Fibroblast of the conjunctiva (primary cell): ENCODE results near the gene TMEM60.
"Not testable (repeated sequence)": the region's sequence is repeated elsewhere in the genome, so short reads cannot be mapped to it uniquely, and the experiment has no call there.

Experiments used
- DNase-seq: peaks from one replicate; pipeline ENCODE4 v3.0.0-alpha.2; 2010; ENCODE audit warnings: low read depth

Gene TMEM60

GRCh38 chr7:77811516-77812289 lies 13.5 kb upstream of the TMEM60 start:
- DNase-seq, result no peak

DNA sequence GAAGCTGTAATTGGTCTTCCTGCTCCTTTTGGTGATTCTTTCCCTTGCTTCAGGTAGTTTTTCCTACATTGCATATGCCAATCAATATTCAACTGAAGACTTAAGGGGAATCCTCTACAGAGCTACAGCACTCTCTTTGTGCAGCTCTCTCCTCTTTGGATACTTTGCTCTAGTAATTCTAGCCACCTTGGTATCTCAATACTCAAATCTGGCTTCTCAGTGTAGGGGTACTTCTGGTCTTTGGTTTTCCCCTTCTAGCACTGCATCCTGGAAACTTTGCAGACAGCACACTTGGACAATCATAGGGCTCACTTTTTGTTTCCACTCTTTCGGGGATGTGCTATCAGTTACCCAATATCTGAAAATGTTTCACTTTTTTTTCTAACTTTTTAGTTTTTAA lies 10.3 kb upstream of the TMEM60 start:
- no peak for DNase-seq

DNA sequence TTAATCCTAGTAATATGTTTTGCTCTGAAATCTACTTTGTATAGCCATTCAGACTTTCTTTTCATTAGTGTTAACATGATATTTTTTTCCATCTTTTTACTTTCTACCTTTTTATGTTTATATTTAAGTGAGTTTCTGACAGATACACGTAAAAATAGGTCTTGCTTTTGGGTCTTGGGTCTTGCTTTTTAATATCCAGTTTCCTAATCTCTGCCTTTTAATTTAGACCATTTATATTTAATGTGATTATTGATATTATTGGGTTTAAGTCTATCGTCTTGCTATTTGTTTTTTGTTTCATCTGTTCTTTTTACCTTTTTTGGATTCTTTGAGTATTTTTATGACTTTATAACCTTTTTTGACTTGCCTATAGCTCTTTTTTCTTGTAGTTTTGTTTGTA lies 8.2 kb upstream of the TMEM60 start:
- no peak for DNase-seq

- no peak for DNase-seq
Observed at GRCh38 chr7:77802557-77803405, 4.5 kb upstream of the TMEM60 start.

DNA sequence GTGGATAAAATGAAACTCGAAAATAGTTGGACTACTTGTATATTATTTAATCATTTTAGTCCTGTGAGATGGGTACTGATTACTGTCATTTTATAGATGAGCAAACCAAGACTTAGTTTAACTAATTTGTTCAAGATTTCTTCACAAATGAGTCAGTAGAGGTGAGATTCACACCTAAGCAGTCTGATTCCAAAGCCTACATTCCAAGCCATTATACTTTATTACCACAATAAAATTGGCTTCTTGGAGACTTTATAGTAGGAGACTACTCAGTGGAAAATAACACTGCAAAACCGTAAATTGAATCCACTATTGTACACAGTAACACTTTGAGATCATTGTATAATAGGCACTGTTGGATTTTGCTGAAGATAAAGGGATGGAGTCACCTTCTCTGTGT lies 2.5 kb upstream of the TMEM60 start:
- DNase-seq, result no peak

GRCh38 chr7:77800158-77800557 lies 1.9 kb upstream of the TMEM60 start:
- DNase-seq, result no peak

GRCh38 chr7:77799078-77799964 lies 1.1 kb upstream of the TMEM60 start:
- DNase-seq, result peak; percentile 10

DNA sequence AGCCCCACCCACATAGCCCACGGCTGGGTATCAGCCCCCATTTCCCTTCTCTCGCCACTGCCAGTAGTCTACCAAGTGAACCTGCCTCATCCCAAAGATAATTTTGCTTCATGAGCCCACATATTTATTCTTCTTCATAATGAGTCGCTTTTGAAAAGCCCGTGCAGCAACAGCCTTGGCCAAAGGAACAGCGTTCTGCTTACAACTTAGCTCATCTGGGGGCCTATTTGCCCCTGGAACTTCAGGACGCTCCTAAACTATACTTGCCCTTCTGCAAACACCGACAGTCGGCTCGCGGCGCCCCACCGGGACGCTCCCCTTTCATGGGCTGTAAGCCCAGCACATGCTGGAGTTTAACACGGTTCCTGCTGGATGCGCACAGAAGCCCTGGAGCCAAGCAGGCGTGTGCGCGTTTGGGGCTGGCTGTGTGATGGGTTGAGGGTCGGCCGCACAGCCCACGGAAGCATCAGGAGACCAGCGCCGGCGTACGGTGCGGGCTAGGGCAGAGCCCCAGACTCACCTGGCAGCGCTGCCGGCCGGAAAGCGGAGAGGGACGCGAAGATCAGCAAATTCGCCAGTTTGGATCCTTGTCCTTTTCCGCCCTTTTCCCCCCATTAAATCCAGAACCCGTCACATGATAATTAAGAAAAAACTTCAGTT lies 370 bp downstream of the TMEM60 start:
- DNase-seq, result no peak

GRCh38 chr7:77796960-77797359 lies 1.3 kb downstream of the TMEM60 start:
- no peak for DNase-seq

DNA sequence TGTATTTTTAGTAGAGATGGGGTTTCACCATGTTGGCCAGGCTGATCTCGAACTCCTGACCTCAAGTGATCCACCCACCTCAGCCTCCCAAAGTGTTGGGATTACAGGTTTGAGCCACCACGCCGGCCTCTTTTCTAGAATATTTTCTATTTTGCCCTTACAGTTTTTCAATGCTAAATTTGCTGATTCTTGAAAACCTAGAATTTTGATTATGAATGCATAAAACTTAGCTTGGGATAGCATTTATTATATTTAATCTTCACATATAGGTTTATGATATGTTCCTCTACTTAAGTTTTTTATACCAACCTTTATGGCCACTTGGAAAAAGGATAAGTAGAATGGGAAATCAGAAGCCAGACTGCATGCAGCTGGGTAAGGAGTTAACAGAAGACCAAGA lies 2.1 kb downstream of the TMEM60 start:
- no peak for DNase-seq

DNA sequence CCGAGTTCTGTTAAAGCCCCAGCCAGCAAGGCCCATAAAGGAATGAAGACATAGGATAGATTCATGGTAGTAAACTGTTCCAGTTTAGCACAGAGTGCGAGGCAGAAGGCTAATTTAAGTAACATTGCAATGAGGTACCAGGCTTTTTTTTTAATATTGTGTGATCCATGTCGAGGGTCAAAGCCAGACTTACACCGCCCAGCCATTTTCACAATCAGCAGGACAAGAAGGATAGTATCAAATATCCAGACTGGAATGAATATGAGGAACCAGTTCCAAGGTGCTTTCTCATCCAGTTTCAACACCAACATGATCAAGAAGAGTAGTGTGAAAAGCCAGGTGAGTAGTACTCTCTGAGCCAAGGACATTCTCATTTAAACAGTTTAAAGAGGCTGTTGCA lies 4.2 kb downstream of the TMEM60 start:
- no peak for DNase-seq

DNA sequence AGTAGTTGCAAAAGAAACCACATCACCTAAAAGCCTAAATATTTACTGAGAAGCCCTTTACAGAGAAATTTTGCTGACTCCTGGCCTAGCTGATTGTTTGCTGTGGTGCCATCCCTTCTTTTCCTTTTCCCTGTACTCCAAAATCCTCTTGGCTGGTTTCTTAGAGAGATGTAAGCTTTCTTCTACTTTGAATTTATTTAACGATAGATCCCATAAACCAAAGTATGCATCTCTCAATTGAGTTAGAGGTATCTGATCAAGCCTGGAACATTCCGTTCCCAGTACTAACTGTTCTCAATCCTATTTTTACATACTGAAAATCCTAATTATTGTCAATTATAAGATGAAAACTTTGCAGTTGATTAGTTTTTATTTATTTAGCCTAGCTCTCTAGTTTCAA lies 6.3 kb downstream of the TMEM60 start:
- DNase-seq, result no peak

GRCh38 chr7:77791336-77791735 lies 6.9 kb downstream of the TMEM60 start:
- no peak for DNase-seq

GRCh38 chr7:77788327-77788902 lies 9.8 kb downstream of the TMEM60 start:
- DNase-seq, result no peak

DNA sequence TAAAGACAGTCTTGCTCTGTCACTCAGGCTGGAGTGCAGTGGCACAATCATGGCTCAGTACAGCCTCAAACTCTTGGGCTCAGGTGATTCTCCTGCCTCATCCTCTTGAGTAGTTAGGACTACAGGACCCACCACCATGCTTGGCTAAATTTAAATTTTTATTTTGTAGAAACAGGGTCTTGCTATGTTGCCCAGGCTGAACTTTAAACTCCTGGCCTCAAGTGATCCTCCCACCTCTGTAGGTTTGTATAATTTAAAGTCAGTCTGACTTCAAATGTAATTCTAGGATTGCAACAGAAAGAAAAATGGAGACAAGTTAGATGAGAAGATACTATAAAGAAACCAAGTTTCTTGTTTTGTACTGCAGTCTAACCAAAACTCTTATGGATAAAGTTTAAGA lies 11.5 kb downstream of the TMEM60 start:
- no peak for DNase-seq

DNA sequence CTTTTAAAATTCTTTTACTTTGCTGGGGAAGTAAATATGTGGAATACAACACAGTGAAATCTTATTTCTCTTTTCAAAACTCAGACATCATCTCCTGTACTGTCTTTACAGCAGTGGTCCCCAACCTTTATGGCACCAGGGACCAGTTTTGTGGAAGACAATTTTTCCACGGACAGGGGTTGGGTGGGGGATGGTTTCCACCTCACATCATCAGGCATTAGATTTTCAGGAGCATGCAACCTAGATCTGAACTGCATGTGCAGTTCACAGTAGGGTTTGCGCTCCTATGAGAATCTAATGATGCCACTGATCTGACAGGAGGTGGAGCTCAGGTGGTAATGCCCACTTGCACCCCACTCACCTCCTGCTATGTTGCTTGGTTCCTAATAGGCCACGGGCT lies 12.2 kb downstream of the TMEM60 start:
- no peak for DNase-seq

GRCh38 chr7:77784426-77784825 lies 13.8 kb downstream of the TMEM60 start:
- DNase-seq, result not testable (repeated sequence)

GRCh38 chr7:77783545-77783944 lies 14.7 kb downstream of the TMEM60 start:
- no peak for DNase-seq

GRCh38 chr7:77783111-77783510 lies 15.1 kb downstream of the TMEM60 start:
- DNase-seq, result no peak

GRCh38 chr7:77782383-77782782 lies 15.9 kb downstream of the TMEM60 start:
- no peak for DNase-seq

- DNase-seq, result no peak
Observed at GRCh38 chr7:77778535-77778934, 19.7 kb downstream of the TMEM60 start.

GRCh38 chr7:77771901-77772300 lies 26.3 kb downstream of the TMEM60 start:
- no peak for DNase-seq
